SK-N-SH (cell line): ENCODE data around the gene POLE3.

Experiments
- CTCF ChIP-seq: fragments of 200-600 bp; sonication (generic); IDR thresholded peaks from 2 replicates; pipeline ENCODE4 v1.6.1; 2017; ENCODE audit warnings: antibody characterized with exemption, mild to moderate bottlenecking, moderate library complexity
- GABPA ChIP-seq: IDR thresholded peaks from 2 replicates; pipeline ENCODE4 v1.4.0; 2012; ENCODE audit warnings: low read depth, mild to moderate bottlenecking
- MXI1 ChIP-seq: IDR thresholded peaks from 2 replicates; pipeline ENCODE4 v1.6.1; 2012; ENCODE audit warnings: mild to moderate bottlenecking, low read depth, low read length, improper control_type of control experiment
- PBX3 ChIP-seq: IDR thresholded peaks from 2 replicates; pipeline ENCODE4; 2012
- POLR2AphosphoS5 ChIP-seq: IDR thresholded peaks from 2 replicates; pipeline ENCODE4 v1.6.1; 2012; ENCODE audit warnings: low read depth, low read length
- REST ChIP-seq: IDR thresholded peaks from 2 replicates; pipeline ENCODE4 v1.6.1; 2012; ENCODE audit warnings: mild to moderate bottlenecking, low read depth, low read length, moderate library complexity
- RFX5 ChIP-seq: IDR thresholded peaks from 2 replicates; pipeline ENCODE4 v1.6.1; 2012; ENCODE audit warnings: mild to moderate bottlenecking, improper control_type of control experiment, low read length
- TAF1 ChIP-seq: IDR thresholded peaks from 2 replicates; pipeline ENCODE4 v1.6.1; 2012; ENCODE audit warnings: low read depth, mild to moderate bottlenecking, low read length, moderate library complexity, borderline replicate concordance
- TEAD4 ChIP-seq: IDR thresholded peaks from 2 replicates; pipeline ENCODE4 v1.4.0; 2012; ENCODE audit warnings: mild to moderate bottlenecking, borderline replicate concordance; ENCODE audit not compliant: insufficient read depth

- TF ChIP-seq PBX3 (no peak), TAF1 (peak; percentile 11; the same call in 1 of the 2 replicates), POLR2AphosphoS5 (peak; percentile 60; the same call in 1 of the 2 replicates), TEAD4 (no peak), REST (no peak), RFX5 (no peak), MXI1 (peak; percentile 73), GABPA (peak; percentile 67), CTCF (peak; percentile 93)
These were observed 9.3 kb downstream of the POLE3 start, which contains the start of gene ALAD for GRCh38 chr9:113401027-113401792.
